Retina (tissue), 1 donor: ENCODE measurements around the gene PSMD13.

Source experiments
- DNase-seq: peaks from one replicate; pipeline ENCODE4 v3.0.0-alpha.2; 2016

The PSMD13 gene

DNA sequence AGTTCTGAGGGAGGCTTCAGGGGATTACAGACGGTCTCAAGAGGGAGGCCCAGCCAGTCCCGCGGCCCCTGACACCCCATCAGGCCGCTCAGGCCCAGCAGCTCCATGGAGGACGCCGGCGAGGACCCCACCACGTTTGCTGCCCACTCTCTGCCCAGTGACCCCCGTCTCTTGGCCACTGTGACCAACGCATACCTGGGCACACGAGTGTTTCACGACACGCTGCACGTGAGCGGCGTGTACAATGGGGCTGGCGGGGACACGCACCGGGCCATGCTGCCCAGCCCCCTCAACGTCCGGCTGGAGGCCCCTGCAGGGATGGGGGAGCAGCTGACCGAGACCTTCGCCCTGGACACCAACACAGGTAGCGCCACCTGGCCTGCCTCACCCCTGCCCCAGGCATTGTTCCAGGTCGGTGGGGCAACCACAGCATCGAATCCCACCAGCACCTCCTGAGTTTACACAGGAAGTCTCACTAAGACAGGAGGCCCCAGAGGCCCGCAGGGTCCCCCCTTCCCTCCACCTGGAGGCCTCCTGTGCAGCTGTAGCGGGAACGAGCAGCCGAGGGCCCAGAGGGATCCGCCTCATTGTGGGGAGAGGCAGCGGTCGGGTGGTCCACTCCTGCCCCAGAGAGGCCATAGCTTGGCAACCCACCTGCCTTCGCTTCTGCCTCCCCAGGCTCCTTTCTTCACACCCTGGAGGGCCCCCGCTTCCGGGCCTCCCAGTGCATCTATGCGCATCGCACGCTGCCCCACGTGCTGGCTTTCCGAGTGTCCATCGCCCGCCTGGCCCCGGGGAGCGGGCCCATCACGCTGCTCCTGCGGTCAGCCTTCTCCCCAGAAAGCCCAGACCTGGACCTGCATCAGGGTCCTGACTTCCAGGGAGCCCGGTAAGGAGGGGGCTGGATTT is 53.2 kb downstream of the PSMD13 start:
- no peak for DNase-seq

DNA sequence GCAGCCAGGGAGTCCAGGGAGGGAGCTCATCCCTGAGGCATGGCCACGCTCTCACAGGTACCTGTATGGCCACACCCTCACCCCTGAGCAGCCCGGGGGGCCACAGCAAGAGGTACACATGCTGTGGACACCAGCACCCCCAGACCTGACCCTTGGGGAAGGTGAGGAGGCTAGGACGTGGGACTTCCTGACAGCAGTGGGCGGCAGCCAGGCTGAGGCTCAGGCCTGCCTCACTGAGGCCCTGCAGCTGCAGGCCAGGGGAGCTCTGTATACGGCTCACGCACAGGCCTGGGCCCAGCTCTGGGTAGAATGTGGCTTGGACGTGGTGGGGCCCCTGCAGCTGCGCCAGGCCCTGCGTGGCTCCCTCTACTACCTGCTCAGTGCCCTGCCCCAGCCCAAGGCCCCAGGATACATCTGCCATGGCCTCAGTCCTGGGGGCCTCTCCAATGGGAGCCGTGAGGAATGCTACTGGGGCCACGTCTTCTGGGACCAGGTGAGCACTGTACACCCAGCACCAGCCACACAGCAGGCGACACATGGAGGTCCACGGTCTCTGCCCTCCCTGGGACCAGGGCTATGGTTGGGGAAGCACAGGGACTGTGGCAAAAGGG is 54.0 kb downstream of the PSMD13 start:
- DNase-seq = no peak

DNA sequence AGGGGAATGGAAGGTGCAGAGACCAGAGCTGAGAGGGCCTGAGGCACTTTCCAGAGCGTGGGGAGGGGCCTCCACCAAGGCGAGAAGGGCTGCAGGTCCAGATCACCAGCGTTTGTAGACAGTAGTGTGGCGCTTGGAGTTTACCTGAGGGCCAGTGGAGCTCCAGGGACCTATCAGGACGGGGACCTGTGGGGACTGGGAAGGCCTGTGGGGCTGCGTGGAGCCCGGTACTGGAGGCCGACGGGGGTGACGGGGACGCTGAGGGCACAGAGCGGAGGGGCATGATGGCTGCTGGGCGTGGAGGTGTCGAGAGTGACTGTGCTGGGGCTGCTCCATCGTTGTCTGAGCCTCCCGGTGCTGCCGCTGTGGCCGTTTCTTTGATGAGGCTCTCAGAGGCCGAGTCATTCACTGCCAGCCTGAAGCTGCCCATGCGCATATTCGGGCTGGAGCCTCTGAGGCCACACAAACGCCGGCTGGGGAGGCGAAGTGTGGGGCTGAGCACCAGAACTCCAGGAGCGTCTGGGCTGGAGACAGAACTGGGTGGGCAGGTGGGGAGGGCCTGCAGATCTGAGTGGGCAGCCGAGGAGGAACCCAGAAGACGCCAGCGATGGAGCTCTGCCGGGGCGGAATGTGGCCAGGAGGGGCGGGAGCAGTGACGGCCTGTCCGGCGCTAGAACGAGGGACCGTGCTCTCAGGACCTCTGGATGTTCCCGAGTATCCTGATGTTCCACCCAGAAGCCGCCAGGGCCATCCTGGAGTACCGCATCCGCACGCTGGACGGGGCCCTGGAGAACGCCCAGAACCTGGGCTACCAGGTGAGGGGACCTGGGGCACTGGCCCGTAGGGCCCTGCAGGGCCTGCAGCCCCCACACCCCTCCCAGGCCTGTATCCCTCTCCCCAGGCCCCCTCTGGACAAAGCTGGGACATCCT is 54.8 kb downstream of the PSMD13 start:
- DNase-seq = no peak

DNA sequence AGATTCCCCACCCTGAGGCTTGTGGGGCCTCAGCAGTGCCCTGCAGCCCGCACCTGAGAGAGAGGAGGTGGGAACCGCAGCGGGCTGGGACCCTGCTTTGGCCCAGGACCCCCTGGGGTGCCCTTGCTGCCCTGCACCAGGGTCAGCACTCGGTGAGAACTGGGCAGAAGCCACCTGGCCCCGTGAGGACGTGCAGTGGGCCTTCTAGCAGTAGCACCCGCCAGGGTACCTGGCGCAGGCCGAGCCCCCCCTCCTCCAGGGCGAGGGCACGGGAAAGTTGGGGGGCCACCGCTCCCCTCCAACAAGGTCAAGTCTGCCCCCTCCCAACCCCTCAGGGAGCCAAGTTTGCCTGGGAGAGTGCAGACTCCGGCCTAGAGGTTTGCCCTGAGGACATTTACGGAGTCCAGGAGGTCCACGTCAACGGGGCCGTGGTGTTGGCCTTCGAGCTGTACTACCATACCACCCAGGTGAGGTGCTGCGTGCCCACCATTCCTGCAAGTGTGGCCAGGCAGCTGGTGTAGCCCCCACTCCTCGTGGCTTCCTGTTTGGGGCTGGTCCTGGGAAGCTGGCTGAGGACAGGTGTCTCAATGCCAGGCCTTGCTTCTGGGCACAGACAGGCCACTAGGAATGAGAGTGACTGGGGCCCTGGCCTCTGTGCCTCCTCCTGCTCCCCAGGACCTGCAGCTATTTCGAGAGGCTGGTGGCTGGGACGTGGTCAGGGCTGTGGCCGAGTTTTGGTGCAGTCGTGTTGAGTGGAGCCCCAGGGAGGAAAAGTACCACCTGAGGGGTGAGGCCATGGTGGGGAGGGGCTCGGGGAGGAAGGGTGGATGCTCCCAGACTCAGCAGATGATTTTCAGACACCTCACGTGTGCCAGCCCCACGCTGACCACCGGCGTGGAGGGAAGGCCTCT is 55.7 kb downstream of the PSMD13 start:
- DNase-seq = no peak

DNA sequence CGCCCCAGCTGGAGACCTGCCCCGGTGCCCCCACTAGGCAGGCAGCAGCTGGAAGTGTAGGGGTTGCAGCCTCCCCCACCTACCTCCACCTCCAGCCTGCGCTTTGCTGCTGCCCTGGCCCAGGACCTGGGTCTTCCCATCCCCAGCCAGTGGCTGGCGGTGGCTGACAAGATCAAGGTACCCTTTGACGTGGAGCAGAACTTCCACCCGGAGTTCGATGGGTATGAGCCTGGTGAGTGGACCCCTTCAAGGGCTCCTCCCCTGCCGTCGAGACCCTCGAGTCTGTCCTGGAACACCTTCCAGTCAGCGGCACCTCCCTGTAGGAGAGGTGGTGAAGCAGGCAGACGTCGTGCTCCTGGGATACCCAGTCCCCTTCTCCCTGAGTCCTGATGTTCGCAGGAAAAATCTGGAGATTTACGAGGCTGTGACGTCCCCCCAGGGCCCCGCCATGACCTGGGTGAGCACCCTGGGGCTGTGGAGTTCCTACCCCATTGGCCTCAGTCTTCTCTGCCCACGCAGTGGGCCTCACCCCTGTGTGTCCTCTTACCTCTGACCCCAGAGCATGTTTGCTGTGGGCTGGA is 56.6 kb downstream of the PSMD13 start:
- DNase-seq = no peak

DNA sequence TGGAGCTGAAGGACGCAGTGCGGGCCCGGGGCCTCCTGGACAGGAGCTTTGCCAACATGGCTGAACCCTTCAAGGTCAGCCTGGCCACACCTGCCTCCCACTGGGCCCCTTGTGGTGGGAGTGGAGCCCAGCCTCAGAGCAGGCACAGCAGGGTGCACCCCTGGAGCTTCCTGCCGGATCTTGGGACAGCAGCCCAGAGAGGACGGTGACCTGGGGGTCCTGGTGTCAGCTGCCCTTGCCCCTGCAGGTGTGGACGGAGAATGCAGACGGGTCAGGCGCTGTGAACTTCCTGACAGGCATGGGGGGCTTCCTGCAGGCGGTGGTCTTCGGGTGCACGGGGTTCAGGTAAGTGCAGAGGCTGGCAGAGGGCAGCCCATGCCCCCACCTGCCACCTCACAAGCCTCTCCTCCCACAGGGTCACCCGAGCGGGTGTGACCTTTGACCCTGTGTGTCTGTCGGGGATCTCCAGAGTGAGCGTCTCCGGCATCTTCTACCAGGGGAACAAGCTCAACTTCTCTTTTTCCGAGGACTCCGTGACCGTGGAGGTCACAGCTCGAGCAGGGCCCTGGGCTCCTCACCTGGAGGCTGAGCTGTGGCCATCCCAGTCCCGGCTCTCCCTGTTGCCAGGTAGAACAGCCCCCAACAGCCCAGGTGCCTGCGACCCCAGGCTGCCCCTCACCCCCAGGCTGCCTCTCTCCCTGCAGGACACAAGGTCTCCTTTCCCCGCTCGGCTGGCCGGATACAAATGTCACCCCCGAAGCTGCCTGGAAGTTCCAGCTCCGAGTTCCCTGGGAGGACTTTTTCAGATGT is 57.3 kb downstream of the PSMD13 start:
- no peak for DNase-seq

DNA sequence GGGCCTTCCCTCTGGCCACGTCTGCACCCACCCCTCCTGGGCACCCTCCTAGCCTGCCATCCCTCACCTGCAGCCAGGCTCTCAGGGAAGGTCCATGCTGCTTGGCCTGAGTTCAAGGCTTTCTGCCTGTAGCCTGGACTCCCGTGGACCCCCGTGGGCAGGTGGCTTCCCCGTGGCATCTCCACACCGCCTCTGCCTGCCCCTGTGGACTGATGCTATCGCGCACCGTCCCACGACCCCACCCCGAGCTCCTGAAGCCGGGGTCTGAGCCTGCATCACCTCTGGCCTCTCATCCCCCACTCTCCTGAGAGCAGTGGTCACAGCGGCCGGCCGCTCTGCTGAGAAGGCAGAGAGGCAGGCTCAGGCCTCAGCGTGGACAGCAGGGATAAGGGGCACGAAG is 58.0 kb downstream of the PSMD13 start:
- DNase-seq = no peak

DNA sequence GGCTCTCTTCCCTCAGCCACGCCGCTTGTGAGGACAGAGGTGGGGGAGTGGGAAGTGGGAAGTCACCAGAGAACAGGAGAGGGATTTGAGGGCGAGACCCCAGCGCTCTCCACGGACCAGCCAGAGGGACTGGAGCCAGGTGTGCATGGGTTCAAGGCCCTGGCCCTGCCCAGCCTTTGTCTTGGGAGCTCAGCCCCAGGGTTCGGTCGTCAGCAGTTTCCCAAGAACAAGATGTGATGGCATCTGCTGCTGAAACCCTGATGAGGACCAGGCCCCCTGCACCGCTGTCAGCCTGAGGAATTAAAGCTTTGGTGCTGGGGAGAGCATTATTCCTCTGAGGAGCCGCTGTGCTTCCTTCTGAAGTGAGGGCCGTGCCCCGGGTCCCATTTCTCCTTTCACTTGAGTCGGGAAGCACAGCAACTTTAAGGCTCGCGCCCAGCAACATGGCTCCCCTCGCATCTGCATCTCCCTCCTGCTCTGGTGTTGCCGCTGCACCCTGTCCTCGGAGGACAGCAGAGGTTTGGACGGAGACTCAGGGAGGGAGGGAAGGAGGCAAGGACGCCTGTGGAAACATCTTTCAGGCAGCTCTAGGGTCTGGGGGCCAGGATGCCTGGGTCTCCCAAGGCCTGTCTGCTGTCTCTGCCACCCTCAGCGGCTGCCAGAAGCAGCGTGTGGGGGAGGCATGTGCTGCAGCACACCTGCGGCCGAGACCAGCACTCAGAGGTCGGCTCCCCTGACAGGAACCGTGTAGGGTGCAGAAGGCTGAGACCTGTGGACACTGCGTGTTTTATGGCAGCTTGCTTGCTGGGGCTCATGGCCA is 58.8 kb downstream of the PSMD13 start:
- no peak for DNase-seq

DNA sequence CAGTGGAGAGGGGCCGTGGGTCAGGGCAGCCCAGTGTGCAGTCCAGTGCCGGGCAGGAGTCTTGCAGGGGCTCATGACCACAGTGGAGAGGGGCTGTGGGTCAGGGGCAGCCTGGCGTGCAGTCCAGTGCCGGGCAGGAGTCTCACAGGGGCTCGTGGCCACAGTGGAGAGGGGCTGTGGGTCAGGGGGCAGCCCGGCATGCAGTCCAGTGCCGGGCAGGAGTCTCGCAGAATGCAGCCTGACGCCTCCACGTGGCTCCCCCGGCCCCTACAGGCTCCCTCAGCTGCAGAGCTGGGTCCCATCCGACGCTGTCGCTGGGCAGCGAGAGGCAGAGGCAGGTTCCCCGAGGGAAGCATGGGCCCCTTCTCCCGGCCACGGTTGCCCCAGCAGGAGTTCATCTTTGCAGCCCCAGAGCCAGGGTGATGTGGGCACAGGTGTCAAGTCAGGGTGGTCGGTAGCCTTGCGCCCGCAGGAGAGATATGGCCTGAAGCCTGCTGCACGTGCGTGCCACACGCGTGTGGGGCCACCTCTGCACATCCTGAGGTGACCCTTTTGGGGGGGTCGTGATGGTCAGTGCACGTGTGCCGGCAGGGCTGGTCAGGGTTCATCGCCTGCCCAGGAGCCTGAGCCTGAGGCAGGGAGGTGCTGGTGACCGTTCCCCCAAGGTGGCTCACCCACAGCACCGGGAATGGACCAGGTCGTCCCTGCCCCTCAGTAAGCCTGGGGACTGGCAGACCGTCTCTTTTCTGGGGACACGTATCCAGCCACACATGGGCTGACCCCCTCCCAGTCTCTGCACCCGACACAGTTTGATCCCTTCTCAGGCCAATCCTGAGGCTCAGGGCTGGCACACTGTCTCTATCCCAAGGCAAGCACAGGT is 59.6 kb downstream of the PSMD13 start:
- no peak for DNase-seq

DNA sequence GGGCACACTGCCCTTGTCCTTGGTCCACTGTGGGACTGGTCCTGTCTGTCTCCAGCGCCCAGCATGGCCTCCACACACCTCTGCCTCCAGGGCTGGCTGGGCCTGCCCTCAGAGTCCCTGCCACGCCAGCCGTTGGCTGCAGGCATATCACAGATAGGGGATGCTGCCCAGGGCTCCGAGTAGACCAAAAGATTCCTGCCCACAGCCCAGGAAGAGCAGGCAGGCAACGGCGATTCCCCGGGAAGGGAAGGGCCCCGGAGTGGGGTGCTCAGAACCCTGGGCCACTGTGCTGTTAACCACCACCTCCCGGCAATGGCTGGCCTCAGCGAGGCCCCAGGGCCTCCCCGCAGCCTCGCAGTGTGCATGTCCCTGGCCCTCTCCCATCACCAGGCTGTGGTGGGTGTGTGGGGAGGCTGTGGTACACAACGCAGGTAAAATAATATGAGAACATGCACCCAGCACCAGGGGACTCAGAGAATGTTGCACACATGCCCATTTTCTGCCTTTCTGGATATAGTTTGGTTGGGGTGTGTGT is 60.3 kb downstream of the PSMD13 start:
- DNase-seq = no peak

DNA sequence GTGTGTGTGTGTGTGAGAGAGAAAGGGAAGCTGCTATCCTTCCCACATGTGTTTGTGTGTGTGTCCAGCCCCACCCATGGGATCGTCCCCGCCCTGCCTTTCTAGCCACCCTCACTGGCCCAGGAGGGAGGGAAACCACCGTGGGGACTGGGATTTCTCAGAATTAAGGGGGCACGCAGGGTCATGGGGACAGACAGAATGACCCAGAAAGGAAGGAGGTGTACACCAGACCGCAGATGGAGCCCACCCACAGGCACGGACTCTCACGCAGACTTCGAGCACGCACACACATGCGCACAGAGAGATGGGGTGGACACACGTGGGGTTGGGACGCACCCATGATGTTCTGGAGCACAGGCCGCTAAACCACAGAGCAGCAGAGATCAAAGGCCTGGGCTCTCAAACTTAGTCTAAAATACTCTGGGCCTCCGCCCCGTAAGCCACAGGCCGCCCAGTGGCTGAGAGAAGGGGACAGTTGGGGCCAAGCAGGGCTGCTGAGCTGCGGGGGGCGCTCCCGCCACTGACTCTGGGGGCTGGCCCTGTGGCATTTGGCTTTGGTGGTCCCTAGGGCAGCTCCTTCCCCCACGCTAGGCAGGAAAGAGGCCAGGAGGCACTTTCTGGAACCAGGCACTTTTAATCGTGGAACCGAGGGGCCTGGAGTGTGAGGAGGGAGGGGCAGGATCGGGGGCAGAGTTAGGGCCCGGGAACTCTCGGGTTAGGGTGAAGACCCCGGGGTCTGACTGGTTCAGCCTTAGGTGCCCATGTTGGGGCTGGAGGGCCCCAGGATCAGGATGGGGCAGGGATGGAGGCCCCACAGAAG is 61.0 kb downstream of the PSMD13 start:
- DNase-seq = no peak

DNA sequence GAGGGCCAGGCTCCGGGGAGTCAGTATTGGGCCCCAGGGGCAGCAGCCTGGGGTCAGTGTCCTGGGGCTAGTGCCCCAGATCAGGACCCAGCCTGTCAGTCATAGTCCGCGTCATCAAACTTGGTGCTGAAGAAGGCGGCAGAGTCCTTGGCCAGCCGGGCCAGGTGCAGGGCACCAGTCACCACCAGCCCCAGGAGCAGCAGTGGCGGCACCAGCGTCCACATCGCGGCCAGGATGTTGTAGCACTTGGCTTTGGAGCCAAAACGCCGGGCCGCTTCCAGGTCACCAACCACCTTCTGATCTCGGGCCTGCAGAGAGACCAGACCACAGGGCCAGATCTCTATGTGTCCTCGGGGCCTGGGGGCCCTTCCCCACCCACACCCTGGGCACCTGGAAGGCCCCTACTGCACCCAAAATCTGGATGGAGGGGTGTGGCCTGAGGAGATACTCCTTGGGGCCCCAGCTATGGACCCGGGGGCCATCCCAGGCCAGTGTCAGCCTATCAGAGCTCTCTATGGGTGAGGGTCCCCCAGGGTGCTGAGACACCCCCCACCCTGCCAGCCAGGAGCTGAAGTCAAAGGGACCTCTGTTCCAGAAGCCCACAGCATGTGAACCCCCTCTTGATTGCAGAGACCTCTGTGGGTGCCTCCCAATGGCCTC is 61.8 kb downstream of the PSMD13 start:
- DNase-seq = no peak

DNA sequence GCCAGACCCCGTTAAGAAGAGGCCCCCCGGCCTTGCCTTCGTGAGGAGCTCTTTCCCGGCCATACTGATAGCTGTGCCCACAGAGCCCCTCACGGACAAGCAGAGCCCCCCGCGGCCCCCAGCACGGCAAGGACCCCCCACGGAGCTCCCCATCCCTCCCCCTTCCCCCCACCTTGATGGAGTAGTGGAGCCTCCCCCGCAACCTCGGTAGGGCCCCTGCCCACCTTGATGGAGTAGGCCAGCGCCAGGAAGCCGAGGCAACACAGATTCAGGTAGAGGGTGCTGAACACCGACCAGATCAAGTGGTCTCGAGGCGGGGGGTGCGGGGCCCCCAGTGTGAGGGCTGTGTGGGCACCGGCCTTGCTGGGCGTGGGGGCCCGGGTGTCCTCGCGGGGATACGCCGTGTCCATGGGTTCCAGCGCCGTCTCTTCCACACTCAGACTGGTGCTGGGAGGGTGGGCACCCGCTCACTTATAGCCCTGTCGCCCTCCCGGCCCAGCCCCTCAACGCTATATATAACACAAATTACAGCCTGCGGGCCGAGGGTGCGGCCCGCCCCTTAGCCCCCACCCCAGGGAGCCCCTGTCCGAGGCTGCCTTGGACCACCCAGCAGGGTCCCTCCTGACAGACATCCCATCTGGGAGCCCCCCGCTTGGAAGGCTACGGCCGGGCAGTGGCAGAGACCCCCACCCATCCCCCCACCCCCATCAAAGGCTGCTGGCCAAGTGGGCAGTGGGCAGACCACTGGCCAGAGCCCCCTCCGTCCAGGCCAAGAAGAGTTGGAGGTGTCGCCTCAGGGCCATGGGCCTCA is 62.5 kb downstream of the PSMD13 start, which contains the start of gene IFITM5:
TSS of gene IFITM5 (minus strand) at position 446 of the 811 bp plus-strand sequence. CDS start at position 410, 36 bp downstream.
- DNase-seq = no peak

DNA sequence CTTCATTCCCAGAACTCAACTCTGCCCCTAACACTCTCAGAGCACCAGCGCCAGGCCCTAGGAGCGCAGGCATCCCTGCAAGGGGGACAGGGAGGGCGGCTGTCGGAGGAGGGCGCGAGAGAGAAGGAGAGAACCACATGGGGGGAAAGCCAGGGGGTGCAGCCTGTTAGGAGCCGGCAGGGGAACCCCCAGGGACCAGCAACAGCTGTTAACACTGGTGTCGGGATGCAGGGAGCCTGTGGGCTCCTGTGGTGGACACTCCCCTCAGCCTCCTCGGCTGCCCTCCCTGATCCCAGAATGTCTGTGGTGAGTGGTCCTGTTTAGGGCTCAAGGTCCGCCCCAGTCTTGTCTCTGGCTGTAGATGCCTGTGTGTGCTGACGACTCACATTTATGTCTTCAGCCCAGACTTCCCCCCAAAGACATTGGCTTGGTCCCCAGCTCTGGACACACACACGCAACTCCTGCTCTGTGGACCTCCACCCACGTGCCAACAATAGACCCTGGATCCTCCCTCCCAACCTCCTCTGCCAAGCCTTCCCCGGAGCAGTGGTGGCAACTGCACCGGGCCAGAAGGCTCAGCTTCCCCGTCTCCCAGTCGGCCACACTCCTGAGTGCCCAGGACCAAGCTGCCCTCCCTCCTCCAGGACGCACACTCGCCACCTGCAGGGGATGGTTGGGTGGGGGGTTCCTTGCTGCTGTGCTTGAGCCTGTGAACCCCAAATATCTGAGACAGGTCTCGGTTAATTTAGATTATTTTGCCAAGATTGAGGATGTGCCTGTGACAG is 63.4 kb downstream of the PSMD13 start:
- DNase-seq = no peak
